GM20000 (cell line): ENCODE data around the gene NOP14.

Experiments used
- DNase-seq: peaks from one replicate; pipeline ENCODE4 v3.0.0; 2012; ENCODE audit warnings: low spot score
- TF ChIP-seq, protein P1 (sequence below): IDR thresholded peaks from 2 replicates; pipeline ENCODE4 v1.5.1; 2012; ENCODE audit warnings: mild to moderate bottlenecking, control low read depth; ENCODE audit errors: extremely low read depth, missing control alignments

Gene NOP14

DNA sequence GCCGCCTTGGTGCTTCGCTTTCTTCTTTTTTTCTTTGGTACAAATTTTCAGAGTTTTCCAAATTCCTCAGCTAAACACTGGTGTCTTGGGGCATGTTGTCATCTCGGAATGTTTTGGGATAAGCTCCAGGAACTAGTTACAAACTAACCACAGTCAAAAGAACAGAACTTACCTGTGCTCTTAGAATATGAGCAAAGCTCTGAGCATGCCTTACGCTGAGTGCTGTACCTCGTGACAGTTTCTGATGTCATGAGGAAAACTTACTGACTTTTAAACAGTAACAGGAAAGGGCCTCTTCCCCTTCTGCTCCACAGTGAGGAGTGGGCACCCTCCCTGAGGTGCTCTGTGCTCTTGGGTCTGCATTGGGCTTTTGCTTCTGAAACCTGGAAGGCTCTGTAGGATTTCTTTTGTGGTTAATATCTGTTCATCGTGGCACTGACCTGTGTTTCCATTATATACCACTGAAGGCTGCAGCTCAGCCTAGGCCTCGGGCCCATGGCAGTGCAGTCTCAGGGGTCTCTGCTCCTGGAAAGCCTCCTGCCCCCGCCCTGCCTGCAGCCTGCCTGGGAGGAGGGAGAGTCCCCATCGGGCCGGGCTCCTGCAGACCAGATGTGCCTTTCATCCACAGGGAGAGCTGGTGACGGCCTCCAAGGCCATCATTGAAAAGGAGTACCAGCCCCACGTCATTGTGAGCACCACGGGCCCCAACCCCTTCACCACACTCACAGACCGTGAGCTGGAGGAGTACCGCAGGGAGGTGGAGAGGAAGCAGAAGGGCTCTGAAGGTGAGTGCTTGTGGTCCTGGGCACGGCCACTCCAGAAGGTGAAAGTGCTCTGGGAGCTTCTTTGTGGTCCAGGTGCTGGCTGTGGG lies 48.7 kb downstream of the NOP14 start:
- TF ChIP-seq, protein P1, sequence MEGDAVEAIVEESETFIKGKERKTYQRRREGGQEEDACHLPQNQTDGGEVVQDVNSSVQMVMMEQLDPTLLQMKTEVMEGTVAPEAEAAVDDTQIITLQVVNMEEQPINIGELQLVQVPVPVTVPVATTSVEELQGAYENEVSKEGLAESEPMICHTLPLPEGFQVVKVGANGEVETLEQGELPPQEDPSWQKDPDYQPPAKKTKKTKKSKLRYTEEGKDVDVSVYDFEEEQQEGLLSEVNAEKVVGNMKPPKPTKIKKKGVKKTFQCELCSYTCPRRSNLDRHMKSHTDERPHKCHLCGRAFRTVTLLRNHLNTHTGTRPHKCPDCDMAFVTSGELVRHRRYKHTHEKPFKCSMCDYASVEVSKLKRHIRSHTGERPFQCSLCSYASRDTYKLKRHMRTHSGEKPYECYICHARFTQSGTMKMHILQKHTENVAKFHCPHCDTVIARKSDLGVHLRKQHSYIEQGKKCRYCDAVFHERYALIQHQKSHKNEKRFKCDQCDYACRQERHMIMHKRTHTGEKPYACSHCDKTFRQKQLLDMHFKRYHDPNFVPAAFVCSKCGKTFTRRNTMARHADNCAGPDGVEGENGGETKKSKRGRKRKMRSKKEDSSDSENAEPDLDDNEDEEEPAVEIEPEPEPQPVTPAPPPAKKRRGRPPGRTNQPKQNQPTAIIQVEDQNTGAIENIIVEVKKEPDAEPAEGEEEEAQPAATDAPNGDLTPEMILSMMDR, result no peak

DNA sequence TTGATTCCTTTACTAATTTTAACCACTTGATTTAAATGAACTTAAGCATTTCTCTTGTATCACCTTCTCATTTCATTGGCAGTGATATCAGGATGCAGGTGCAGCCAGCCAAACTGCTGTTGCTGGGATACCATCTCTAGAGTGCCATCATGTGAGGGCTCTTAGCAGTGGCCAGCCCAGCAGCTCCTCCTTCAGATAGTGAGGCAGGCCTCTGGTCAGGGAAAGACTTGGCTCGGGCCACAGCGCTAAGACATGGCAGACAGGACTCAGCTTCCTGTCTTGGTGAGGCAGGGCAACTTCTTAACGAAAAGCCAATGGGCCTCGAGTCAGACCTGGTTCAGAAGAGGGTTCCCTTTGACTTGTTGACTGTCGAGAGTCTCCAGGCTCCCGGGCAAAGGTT lies 50.0 kb downstream of the NOP14 start:
- TF ChIP-seq, protein P1, result no peak
- no peak for DNase-seq

More for the DNA sequence above, 48.7 kb downstream of the NOP14 start:
- DNase-seq, result no peak

DNA sequence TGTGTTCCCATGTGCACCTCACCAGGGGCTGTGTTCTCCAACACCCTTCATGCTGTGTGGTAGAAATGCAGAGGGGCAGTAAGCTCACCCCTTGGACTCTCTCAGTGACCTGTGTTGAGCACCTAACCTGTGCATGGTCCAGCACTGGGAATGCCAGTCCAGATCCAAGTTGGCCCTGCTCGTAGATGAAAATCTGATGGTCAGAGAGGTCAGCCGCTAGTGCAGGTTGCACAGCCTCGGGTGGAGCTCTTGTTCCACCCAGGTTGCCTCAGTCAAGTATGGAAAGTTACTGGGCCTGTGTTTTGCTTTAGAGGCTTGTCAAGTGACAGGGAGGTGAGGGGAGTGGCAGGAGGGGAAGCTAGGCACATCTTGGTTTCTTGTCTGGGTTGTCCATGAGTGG lies 51.3 kb downstream of the NOP14 start:
- TF ChIP-seq, protein P1, result no peak
- DNase-seq, result no peak

DNA sequence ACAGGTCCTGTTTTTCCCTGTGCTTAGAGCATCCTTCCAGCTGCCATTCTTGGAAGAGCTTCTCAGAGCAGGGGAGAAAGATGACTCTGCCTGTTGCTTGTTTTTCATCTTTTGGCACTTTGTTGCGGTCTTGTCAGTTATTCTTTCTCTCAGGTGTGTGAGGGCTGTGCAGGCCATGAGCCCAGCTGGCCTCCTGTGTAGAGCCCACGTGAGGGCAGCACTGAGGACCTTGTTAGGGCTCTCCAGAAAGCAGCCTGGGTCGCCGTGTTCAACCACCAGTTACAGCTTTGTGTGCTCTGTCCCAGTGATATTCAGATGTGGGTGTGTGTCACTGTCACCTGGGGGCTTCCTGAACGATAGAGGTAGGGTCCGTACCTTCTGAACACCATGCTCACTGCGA lies 52.8 kb downstream of the NOP14 start:
- TF ChIP-seq, protein P1, result peak; percentile 23
- no peak for DNase-seq

DNA sequence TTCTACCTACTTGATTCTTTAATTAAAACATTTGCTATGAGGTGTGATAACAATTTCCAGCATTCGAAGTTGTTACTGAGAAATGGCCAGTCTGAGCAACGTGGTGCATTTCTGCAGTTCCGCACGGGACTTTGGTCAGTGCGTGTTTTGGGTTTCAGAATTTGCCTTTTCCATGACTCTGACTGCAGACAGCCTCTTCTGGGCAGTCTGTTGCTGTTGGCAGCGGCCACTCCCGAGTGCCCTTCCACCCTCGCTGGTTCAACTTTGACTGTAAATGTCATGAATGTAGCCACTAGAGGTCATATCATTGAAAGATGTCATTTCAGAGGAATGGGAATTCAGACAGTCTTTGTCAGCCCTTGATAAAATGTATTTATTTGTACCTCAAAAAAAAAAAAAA lies 53.6 kb downstream of the NOP14 start:
- DNase-seq, result no peak
- TF ChIP-seq, protein P1, result no peak

DNA sequence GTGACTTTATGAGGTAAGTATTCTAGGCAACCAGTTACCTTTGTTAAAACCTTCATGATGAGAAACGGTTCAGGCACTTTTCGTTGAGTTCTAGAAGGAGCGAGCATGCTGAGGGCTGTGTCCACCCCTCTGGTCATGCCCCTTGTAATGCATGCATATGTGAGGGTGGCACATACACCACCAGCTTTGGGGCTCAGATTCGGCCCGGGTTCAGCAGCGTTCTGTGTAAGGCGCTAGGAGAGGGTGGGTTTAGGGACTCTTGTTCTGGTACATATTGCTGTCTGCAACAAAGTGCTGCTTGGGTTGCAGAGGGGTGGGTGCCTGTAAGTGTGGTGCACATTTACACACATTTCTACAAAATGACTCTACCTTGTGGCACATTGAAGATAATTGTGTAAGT lies 54.5 kb downstream of the NOP14 start:
- no peak for DNase-seq
- TF ChIP-seq, protein P1, result no peak

DNA sequence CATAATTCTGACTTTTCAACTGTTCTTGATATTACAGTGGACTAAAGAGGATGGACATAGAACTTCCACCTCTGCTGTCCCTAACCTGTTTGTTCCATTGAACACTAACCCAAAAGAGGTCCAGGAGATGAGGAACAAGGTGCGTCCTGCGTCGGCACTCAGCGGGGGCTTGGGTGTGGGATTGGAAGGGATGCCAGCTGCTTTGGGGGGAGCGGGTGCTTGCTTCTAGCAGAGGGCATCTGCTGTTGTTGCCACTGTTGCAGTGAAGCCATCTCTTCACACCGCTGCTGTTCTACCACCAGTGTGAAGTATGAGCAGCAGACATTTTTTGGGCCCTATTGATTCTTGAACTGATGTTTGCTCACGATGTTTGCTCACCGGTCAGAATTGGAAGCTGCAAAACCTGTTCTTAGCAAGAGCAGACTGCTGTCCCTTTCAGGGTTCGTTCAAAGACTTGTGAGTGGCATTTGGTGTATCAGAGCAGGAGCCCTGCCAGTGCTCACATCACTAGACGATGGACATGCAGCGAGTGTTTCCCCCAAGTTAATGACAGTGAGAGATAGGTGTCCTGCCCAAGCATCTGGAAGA lies 55.4 kb downstream of the NOP14 start:
- TF ChIP-seq, protein P1, result no peak
- no peak for DNase-seq
